Neural crest cell (in vitro differentiated cells): ENCODE measurements around the gene RNF150. TPM values are rescaled to one million over a fixed set of nuclear protein-coding genes. Genes with fewer than 3 reads are reported as not detected.
A peak's percentile ranks its signal among the peaks of the same experiment; 100 is the strongest.

Experiments used
- DNase-seq: peaks from one replicate; pipeline ENCODE4 v3.0.0; 2021; ENCODE audit warnings: low read depth, mixed read lengths, low spot score
- H3K27ac Mint-ChIP-seq: one replicate; pipeline ENCODE4 v1.8.0; 2021; ENCODE audit warnings: mild to moderate bottlenecking, mixed read lengths; ENCODE audit not compliant: unreplicated experiment
- H3K27me3 Mint-ChIP-seq: 2 replicates; pipeline ENCODE4 v1.8.0; 2021; ENCODE audit warnings: low read depth, mild to moderate bottlenecking, mixed read lengths
- H3K36me3 Mint-ChIP-seq: 2 replicates; pipeline ENCODE4 v1.8.0; 2021; ENCODE audit warnings: low read depth, mild to moderate bottlenecking, mixed read lengths
- H3K4me1 Mint-ChIP-seq: 2 replicates; pipeline ENCODE4 v1.8.0; 2021; ENCODE audit warnings: mixed read lengths
- H3K4me3 Mint-ChIP-seq: one replicate; pipeline ENCODE4 v1.8.0; 2021; ENCODE audit warnings: mild to moderate bottlenecking, mixed read lengths
- H3K9me3 Mint-ChIP-seq: 2 replicates; pipeline ENCODE4 v1.8.0; 2021; ENCODE audit warnings: mixed read lengths
- total RNA-seq: library from RNA; stranded (reverse); gene quantifications from 2 replicates; pipeline ENCODE4 v1.2.1, GENCODE V29; 2021
- TF ChIP-seq, protein P1 (sequence below): fragments of 200-600 bp; sonication (generic); conservative IDR thresholded peaks from 2 replicates; pipeline ENCODE4 v1.5.0; 2021; ENCODE audit warnings: antibody characterized with exemption, mild to moderate bottlenecking

Gene RNF150
- total RNA-seq, 1 donor from 2014 or later = 23.3 TPM

- Mint-ChIP-seq H3K4me3 (no peak overlapping the region), H3K27ac (no peak overlapping the region), H3K4me1 (peaks cover 3% of the 10 kb centered on the region), H3K9me3 (no peaks in the 10 kb centered on the region), H3K27me3 (no peaks in the 10 kb centered on the region), H3K36me3 (no peaks in the 10 kb centered on the region)
- TF ChIP-seq, protein P1, sequence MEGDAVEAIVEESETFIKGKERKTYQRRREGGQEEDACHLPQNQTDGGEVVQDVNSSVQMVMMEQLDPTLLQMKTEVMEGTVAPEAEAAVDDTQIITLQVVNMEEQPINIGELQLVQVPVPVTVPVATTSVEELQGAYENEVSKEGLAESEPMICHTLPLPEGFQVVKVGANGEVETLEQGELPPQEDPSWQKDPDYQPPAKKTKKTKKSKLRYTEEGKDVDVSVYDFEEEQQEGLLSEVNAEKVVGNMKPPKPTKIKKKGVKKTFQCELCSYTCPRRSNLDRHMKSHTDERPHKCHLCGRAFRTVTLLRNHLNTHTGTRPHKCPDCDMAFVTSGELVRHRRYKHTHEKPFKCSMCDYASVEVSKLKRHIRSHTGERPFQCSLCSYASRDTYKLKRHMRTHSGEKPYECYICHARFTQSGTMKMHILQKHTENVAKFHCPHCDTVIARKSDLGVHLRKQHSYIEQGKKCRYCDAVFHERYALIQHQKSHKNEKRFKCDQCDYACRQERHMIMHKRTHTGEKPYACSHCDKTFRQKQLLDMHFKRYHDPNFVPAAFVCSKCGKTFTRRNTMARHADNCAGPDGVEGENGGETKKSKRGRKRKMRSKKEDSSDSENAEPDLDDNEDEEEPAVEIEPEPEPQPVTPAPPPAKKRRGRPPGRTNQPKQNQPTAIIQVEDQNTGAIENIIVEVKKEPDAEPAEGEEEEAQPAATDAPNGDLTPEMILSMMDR = no peak
- DNase-seq = no peak
Observed at GRCh38 chr4:140857111-140857510, 276.2 kb downstream of the RNF150 start.

- peaks cover 3% of the 10 kb centered on the region for H3K4me1 Mint-ChIP-seq
- H3K9me3 Mint-ChIP-seq = no peaks in the 10 kb centered on the region
- H3K36me3 Mint-ChIP-seq = no peaks in the 10 kb centered on the region
- no peak for DNase-seq
- TF ChIP-seq, protein P1 = no peak
- H3K4me3 Mint-ChIP-seq = no peak overlapping the region
- no peak overlapping the region for H3K27ac Mint-ChIP-seq
- no peaks in the 10 kb centered on the region for H3K27me3 Mint-ChIP-seq
Observed at GRCh38 chr4:140856621-140857062, 276.6 kb downstream of the RNF150 start.

- Mint-ChIP-seq H3K4me1 (peaks cover 3% of the 10 kb centered on the region), H3K36me3 (no peaks in the 10 kb centered on the region), H3K9me3 (no peaks in the 10 kb centered on the region), H3K27me3 (no peaks in the 10 kb centered on the region), H3K27ac (no peak overlapping the region), H3K4me3 (no peak overlapping the region)
- DNase-seq = no peak
- TF ChIP-seq, protein P1 = no peak
Observed at GRCh38 chr4:140854168-140854567, 279.1 kb downstream of the RNF150 start.

GRCh38 chr4:140851804-140852203 is 281.5 kb downstream of the RNF150 start:
- Mint-ChIP-seq H3K4me1 (peaks cover 3% of the 10 kb centered on the region), H3K36me3 (no peaks in the 10 kb centered on the region), H3K9me3 (no peaks in the 10 kb centered on the region), H3K4me3 (no peak overlapping the region), H3K27ac (no peak overlapping the region), H3K27me3 (no peaks in the 10 kb centered on the region)
- TF ChIP-seq, protein P1 = no peak
- DNase-seq = no peak

DNA sequence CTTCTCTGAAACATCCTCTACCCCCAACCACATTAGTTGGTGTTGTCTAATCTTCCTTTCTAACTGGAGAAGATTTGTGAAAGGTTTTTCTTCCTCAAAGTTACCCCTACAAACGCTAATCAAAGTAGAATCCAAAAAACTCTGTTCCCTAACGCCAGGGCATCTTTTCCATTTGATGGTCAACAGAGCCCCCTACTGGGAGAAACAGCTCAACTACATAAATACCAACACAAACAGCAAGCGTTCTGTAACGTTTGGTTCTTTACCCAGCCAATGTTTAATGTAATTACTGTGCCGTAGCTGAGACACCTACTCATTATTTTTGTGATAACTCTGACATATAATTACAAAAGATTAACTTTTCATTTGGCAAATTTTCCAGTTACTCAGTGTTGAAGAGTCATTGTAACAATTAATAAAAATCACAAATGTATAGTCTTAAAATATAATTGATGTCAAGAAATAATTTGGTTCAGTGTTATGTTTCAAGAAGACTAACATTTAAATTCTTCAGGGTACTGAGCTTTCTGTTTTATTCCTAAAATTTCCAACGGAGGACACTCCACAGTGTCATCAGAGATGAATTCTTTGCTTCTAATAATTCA is 282.1 kb downstream of the RNF150 start:
- Mint-ChIP-seq H3K27me3 (no peaks in the 10 kb centered on the region), H3K9me3 (no peaks in the 10 kb centered on the region), H3K4me3 (no peak overlapping the region), H3K27ac (no peak overlapping the region), H3K36me3 (no peaks in the 10 kb centered on the region), H3K4me1 (no peaks in the 10 kb centered on the region)
- TF ChIP-seq, protein P1 = peak; percentile 98
- peak; percentile 56 for DNase-seq
